ENCODE results near the gene CYP8B1. TPM values are rescaled to one million over a fixed set of nuclear protein-coding genes. Genes with fewer than 3 reads are reported as not detected.

CYP8B1 gene
- total RNA-seq, 2 donors from 2014 or later: 0.20 TPM; not detected in 1

DNA sequence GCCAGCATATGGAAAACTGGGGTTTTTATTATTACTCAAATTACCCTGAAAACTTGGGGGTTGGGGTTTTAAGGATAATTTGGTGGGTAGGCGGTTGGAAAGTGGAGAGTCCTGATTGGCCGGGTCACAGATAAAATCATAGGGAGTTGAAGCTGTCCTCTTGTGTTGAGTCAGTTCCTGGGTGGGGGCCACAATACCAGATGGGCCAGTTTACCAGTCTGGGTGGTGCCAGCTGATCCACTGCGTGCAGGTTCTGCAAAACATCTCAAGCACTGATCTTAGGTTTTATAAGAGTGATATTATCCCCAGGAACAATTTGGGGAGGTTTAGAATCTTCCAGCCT lies 25.4 kb upstream of the CYP8B1 start:
- Histone ChIP-seq H3K36me3 (no peaks in the 10 kb centered on the region), H3K9ac (ENCODE audit: low read depth in 2 of 2, low read length in 2 of 2) (no peak overlapping the region)
- TF ChIP-seq, protein P1, sequence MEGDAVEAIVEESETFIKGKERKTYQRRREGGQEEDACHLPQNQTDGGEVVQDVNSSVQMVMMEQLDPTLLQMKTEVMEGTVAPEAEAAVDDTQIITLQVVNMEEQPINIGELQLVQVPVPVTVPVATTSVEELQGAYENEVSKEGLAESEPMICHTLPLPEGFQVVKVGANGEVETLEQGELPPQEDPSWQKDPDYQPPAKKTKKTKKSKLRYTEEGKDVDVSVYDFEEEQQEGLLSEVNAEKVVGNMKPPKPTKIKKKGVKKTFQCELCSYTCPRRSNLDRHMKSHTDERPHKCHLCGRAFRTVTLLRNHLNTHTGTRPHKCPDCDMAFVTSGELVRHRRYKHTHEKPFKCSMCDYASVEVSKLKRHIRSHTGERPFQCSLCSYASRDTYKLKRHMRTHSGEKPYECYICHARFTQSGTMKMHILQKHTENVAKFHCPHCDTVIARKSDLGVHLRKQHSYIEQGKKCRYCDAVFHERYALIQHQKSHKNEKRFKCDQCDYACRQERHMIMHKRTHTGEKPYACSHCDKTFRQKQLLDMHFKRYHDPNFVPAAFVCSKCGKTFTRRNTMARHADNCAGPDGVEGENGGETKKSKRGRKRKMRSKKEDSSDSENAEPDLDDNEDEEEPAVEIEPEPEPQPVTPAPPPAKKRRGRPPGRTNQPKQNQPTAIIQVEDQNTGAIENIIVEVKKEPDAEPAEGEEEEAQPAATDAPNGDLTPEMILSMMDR (IDR thresholded peaks at IDR 0.05): no peak

DNA sequence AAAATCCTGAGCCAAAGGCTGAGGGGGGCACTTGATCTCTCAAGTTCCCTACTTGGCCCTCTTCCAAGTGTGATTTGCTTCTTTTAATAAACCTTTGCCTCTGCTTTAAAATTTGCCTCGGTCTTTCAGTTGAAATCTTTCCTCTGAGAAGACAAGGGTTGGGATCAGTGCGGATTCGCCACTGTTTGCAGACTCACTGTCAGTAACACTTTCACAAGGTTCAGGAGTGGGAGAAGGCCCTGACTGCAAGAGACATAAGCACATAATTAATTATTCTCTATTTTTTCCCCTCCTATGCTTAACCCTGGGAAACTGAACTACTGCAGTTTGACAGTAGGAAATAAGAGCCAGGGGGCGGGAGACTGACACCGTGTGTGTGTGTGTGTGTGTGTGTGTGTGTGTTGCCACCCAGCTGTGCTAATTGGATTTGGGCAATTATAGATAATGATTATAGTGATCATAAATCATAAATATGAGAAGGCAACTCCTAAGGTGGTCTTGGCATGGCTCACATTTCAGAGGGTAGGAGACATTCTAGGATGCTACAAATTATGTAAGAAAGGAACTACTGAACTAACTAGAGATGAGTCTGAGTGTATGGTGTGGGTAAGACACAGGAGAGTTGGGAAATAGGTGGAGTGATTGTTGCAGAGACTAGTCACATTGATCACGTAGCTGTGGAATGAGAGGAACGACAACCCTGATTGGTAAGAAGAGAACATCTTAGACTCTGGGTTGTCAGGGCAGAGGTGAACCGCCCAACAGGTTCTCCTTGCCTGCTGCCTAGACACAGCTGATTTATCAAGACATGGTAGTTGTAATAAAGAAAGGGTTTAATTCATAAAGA lies 24.8 kb upstream of the CYP8B1 start:
- H3K27ac ChIP-seq: no peak overlapping the region
- no peaks in the 10 kb centered on the region for H3K4me1 ChIP-seq
- H3K9ac ChIP-seq (ENCODE audit: low read depth in 2 of 2, low read length in 2 of 2): no peak overlapping the region
- TF ChIP-seq, protein P1 (IDR thresholded peaks at IDR 0.05): no peak
- no peak overlapping the region for H3K4me3 ChIP-seq
- H3K9me3 ChIP-seq: no peaks in the 10 kb centered on the region
- H3K27me3 ChIP-seq: no peaks in the 10 kb centered on the region
- intact Hi-C loops (cut with DNase I): no loop called here
- H3K36me3 ChIP-seq: no peaks in the 10 kb centered on the region
- no peak for DNase-seq

More for the DNA sequence above, 25.4 kb upstream of the CYP8B1 start:
- Histone ChIP-seq H3K27ac (no peak overlapping the region), H3K4me1 (no peaks in the 10 kb centered on the region), H3K9me3 (no peaks in the 10 kb centered on the region), H3K27me3 (no peaks in the 10 kb centered on the region), H3K4me3 (no peak overlapping the region)
- intact Hi-C loops (cut with DNase I): no loop called here
- no peak for DNase-seq

- Histone ChIP-seq H3K4me1 (no peaks in the 10 kb centered on the region), H3K4me3 (no peak overlapping the region), H3K9me3 (no peaks in the 10 kb centered on the region), H3K27ac (no peak overlapping the region), H3K9ac (ENCODE audit: low read depth in 2 of 2, low read length in 2 of 2) (no peak overlapping the region), H3K27me3 (no peaks in the 10 kb centered on the region), H3K36me3 (no peaks in the 10 kb centered on the region)
- DNase-seq: no peak
- intact Hi-C loops (cut with DNase I): no loop called here
- TF ChIP-seq, protein P1 (IDR thresholded peaks at IDR 0.05): no peak
These were observed 23.4 kb upstream of the CYP8B1 start for GRCh38 chr3:42898896-42899675.

- DNase-seq: no peak
- H3K27me3 ChIP-seq: no peaks in the 10 kb centered on the region
- no peak overlapping the region for H3K4me3 ChIP-seq
- H3K27ac ChIP-seq: no peak overlapping the region
- no peaks in the 10 kb centered on the region for H3K36me3 ChIP-seq
- TF ChIP-seq, protein P1 (IDR thresholded peaks at IDR 0.05): no peak
- H3K9ac ChIP-seq (ENCODE audit: low read depth in 2 of 2, low read length in 2 of 2): no peak overlapping the region
- H3K9me3 ChIP-seq: no peaks in the 10 kb centered on the region
- H3K4me1 ChIP-seq: no peaks in the 10 kb centered on the region
- intact Hi-C loops (cut with DNase I): no loop called here
These were observed 19.8 kb upstream of the CYP8B1 start for GRCh38 chr3:42895580-42895868.

DNA sequence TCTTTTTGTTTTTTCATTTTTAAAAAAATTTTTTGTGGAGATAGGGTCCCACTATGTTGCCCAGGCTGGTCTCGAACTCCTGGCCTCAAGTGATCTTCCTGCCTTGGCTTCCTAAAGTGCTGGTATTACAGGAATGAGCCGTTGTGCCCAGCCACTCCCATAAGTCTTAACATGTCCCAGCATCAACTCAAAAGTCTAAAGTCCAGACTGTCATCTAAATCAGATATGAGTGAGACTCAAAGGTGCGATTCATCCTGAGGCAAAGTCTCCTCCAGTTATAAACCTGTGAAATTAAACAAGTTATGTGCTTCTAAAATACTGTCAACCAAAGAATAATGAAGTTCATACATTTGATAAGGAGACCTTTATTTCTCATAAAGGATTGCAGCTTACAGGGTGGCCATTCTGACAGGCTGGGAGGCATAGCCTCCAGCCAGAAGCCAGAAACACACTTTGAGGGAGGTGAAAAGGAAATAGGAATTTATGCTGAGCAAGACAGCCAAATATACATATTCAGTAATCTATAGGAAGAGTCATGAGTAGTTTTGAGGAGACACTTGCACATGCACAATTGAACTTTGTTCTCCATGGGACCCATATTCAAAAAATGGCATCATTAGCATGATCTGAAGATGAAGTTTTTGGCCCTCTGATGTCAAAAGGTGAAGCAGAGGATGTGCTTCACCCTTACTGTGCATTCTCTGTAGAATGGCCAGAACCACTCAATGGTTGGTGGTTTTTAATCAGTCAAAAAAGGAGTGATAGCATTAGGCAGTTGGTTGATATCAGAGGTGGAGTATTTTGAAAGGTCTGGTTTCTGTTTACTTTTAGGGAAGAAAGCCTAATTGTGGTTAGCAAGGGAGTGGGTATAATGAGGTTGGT lies 19.3 kb upstream of the CYP8B1 start:
- Histone ChIP-seq H3K4me1 (no peaks in the 10 kb centered on the region), H3K27me3 (no peaks in the 10 kb centered on the region), H3K4me3 (no peak overlapping the region), H3K9ac (ENCODE audit: low read depth in 2 of 2, low read length in 2 of 2) (no peak overlapping the region), H3K36me3 (no peaks in the 10 kb centered on the region), H3K9me3 (no peaks in the 10 kb centered on the region), H3K27ac (no peak overlapping the region)
- intact Hi-C loops (cut with DNase I): no loop called here
- DNase-seq: no peak
- TF ChIP-seq, protein P1 (IDR thresholded peaks at IDR 0.05): no peak
